Mesenchymal stem cell (in vitro differentiated cells and primary cell): ENCODE measurements around the gene ITPKA.

Experiments used
- DNase-seq: peaks from one replicate; pipeline ENCODE4 v3.0.0-alpha.2; 2013
- H2AFZ ChIP-seq: one replicate; pipeline ENCODE4 v1.6.1; 2013; ENCODE audit warnings: low read depth, mild to moderate bottlenecking, control low read depth, inconsistent platforms, low read length, moderate library complexity
- H2AK5ac ChIP-seq: 2 replicates; pipeline ENCODE4 v1.6.1; 2013; ENCODE audit warnings: low read length, moderate library complexity, mild to moderate bottlenecking, inconsistent platforms; ENCODE audit not compliant: severe bottlenecking
- H2BK120ac ChIP-seq: one replicate; pipeline ENCODE4 v1.6.1; 2013; ENCODE audit warnings: low read depth, mild to moderate bottlenecking, inconsistent platforms, low read length, moderate library complexity
- H2BK12ac ChIP-seq, 2 experiments: one replicate each; pipeline ENCODE4 v1.6.1; 2013; ENCODE audit warnings: inconsistent platforms in 2 of 2, low read length in 2 of 2, mild to moderate bottlenecking in 2 of 2, moderate library complexity in 2 of 2, control low read depth in 1 of 2
- H2BK15ac ChIP-seq: one replicate; pipeline ENCODE4 v1.6.1; 2013; ENCODE audit warnings: mild to moderate bottlenecking, low read depth, inconsistent platforms; ENCODE audit not compliant: poor library complexity, severe bottlenecking
- H2BK5ac ChIP-seq: 2 replicates; pipeline ENCODE4 v1.6.1; 2013; ENCODE audit warnings: low read depth, mild to moderate bottlenecking, low read length, control low read depth, inconsistent platforms; ENCODE audit not compliant: poor library complexity, severe bottlenecking
- H3K14ac ChIP-seq, 2 experiments: one replicate each; pipeline ENCODE4 v1.6.1; 2013; ENCODE audit warnings: inconsistent platforms in 2 of 2, low read length in 2 of 2, control low read depth in 1 of 2, mild to moderate bottlenecking in 1 of 2, moderate library complexity in 1 of 2
- H3K18ac ChIP-seq, 2 experiments: one replicate each; pipeline ENCODE4 v1.6.1; 2013; ENCODE audit warnings: inconsistent platforms in 2 of 2, low read length in 2 of 2, control low read depth in 1 of 2, low read depth in 1 of 2, mild to moderate bottlenecking in 1 of 2
- H3K23ac ChIP-seq, 2 experiments: one replicate each; pipeline ENCODE4 v1.6.1; 2013; ENCODE audit warnings: inconsistent platforms in 2 of 2, low read length in 2 of 2, mild to moderate bottlenecking in 2 of 2, moderate library complexity in 2 of 2, control low read depth in 1 of 2
- H3K27ac ChIP-seq: 2 replicates; pipeline ENCODE4 v1.5.1; 2013; ENCODE audit warnings: mild to moderate bottlenecking, moderate library complexity, low read length, control low read depth, inconsistent platforms; ENCODE audit not compliant: poor library complexity, severe bottlenecking
- H3K27me3 ChIP-seq, 2 experiments: 2 replicates each; pipeline versions ENCODE4 v1.6.1 to v1.7.0; 2013; ENCODE audit warnings: low read length in 2 of 2, mild to moderate bottlenecking in 2 of 2, moderate library complexity in 2 of 2, control low read depth in 1 of 2, inconsistent platforms in 1 of 2; ENCODE audit not compliant: control insufficient read depth in 1 of 2, insufficient read depth in 1 of 2
- H3K36me3 ChIP-seq, 2 experiments: 2 replicates each; pipeline versions ENCODE4 v1.6.1 to v1.7.0; 2013; ENCODE audit warnings: low read length in 2 of 2, control low read depth in 1 of 2, inconsistent platforms in 1 of 2, low read depth in 1 of 2, mild to moderate bottlenecking in 1 of 2; ENCODE audit not compliant: insufficient read depth in 2 of 2, control insufficient read depth in 1 of 2
- H3K4ac ChIP-seq, 2 experiments: one replicate each; pipeline ENCODE4 v1.6.1; 2013; ENCODE audit warnings: inconsistent platforms in 2 of 2, low read length in 2 of 2, mild to moderate bottlenecking in 2 of 2, moderate library complexity in 2 of 2, control low read depth in 1 of 2, low read depth in 1 of 2
- H3K4me1 ChIP-seq: 2 replicates; pipeline ENCODE4 v1.6.1; 2013; ENCODE audit warnings: low read depth, low read length, control low read depth; ENCODE audit not compliant: control insufficient read depth, insufficient read depth
- H3K4me2 ChIP-seq: 2 replicates; pipeline ENCODE4 v1.6.1; 2013; ENCODE audit warnings: low read length, mild to moderate bottlenecking, inconsistent platforms; ENCODE audit not compliant: poor library complexity, severe bottlenecking
- H3K4me3 ChIP-seq, 2 experiments: 2 replicates each; pipeline versions ENCODE4 v1.5.1 to v1.7.0; 2013; ENCODE audit warnings: low read length in 2 of 2, mild to moderate bottlenecking in 2 of 2, control low read depth in 1 of 2, low read depth in 1 of 2; ENCODE audit not compliant: insufficient read depth in 1 of 2
- H3K79me1 ChIP-seq: replicated peaks from 2 replicates; pipeline ENCODE4 v1.6.1; 2013; ENCODE audit warnings: mild to moderate bottlenecking, control low read depth, low read length, inconsistent platforms; ENCODE audit not compliant: poor library complexity, severe bottlenecking
- H3K9ac ChIP-seq: 2 replicates; pipeline ENCODE4 v1.7.0; 2013; ENCODE audit warnings: mild to moderate bottlenecking, low read length, moderate library complexity
- H3K9me3 ChIP-seq: 2 replicates; pipeline ENCODE4 v1.7.0; 2013; ENCODE audit warnings: mild to moderate bottlenecking, low read length; ENCODE audit not compliant: control insufficient read depth
- H4K8ac ChIP-seq: one replicate; pipeline ENCODE4 v1.6.1; 2013; ENCODE audit warnings: inconsistent platforms, mild to moderate bottlenecking, low read length, moderate library complexity
- H4K91ac ChIP-seq: one replicate; pipeline ENCODE4 v1.6.1; 2013; ENCODE audit warnings: mild to moderate bottlenecking, low read length, inconsistent platforms
- WGBS: methylation state at CpG from one replicate; pipeline ENCODE4 v1.1.7; 2013; ENCODE audit warnings: mixed read lengths; 5-methylcytosine and 5-hydroxymethylcytosine counted together

ITPKA gene

DNA sequence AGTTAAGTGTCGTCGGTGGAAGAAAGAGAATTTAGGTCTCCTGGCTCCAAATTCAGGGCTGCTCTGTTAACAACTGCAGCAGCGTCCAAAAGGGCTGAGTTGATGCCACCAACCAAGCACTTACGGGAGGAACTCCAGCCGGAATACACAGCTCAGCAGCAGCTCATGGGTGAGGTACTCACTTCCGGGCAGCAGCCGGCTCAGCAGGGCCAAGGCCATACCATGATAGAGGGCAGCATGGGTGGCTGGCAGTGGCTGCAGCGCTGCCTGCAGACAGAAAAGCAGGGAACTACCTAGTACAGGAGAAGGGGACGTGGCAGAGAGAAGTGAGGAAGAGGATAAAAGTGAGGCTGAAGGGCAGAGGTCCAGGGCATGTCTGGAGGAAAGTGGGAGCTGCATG lies 27.9 kb downstream of the ITPKA start:
- H3K27me3 ChIP-seq, result no peaks in the 10 kb centered on the region
- H4K8ac ChIP-seq, result no peak overlapping the region
- H3K23ac ChIP-seq, result no peak overlapping the region
- H3K14ac ChIP-seq, result no peak overlapping the region
- 93% methylated on average over 9 of the region's 9 CpGs for WGBS
- H2AFZ ChIP-seq, result no peak overlapping the region
- H3K4me2 ChIP-seq, result no peak overlapping the region
- no peak overlapping the region for H3K27ac ChIP-seq
- no peak overlapping the region for H2AK5ac ChIP-seq
- no peaks in the 10 kb centered on the region for H3K79me1 ChIP-seq
- H3K18ac ChIP-seq, result no peak overlapping the region
- no peak overlapping the region for H3K4me3 ChIP-seq
- no peak overlapping the region for H2BK120ac ChIP-seq
- H2BK12ac ChIP-seq, result no peak overlapping the region
- H3K9me3 ChIP-seq, result no peaks in the 10 kb centered on the region
- H2BK15ac ChIP-seq, result no peak overlapping the region
- peaks cover 48 to 60% of the 10 kb centered on the region in 2 experiments for H3K36me3 ChIP-seq
- DNase-seq, result no peak
- no peak overlapping the region for H2BK5ac ChIP-seq
- H3K4me1 ChIP-seq, result peaks cover 6% of the 10 kb centered on the region
- H4K91ac ChIP-seq, result no peak overlapping the region
- no peak overlapping the region for H3K4ac ChIP-seq
- H3K9ac ChIP-seq, result no peak overlapping the region

GRCh38 chr15:41523097-41523496 lies 29.4 kb downstream of the ITPKA start:
- no peaks in the 10 kb centered on the region for H3K79me1 ChIP-seq
- 99% methylated on average over 5 of the region's 5 CpGs for WGBS
- no peak for DNase-seq

DNA sequence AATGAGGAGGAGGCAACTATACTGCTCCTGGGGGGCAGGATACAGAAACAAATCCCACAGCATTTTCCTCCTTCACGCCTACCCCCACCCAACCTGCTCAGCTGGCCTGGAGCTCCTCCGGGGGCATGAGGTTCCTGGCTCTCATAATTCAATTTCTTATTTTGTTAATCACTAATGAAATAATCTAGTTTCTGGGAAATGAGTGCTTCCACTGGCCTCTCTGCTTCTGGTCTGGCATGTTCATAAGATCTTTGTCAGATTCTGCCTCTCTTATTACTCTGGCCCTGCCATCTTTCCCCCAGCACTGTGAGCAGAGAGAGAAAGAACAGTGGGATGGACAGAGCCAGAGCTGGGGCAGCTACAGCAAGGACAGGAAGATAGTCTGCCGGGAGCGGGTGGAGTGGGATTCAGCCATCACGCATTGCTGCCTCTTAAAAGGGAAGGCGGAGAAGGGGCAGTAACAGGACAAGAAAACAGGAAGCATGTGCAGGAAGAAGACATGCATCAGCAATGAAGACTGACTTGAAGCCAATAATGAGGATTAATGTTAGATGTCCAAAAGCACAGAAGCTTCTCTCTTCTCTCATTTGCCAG lies 36.8 kb downstream of the ITPKA start:
- no peaks in the 10 kb centered on the region for H3K4me1 ChIP-seq
- no peaks in the 10 kb centered on the region for H3K27me3 ChIP-seq
- H4K8ac ChIP-seq, result no peak overlapping the region
- no peak for DNase-seq
- no peak overlapping the region for H3K27ac ChIP-seq
- no peak overlapping the region for H3K18ac ChIP-seq
- 80% methylated on average over 4 of the region's 6 CpGs for WGBS
- H2BK120ac ChIP-seq, result no peak overlapping the region
- H3K4ac ChIP-seq, result no peak overlapping the region
- no peak overlapping the region for H4K91ac ChIP-seq
- H2AK5ac ChIP-seq, result no peak overlapping the region
- H3K23ac ChIP-seq, result no peak overlapping the region
- H2BK12ac ChIP-seq, result no peak overlapping the region
- H2AFZ ChIP-seq, result no peak overlapping the region
- no peaks in the 10 kb centered on the region for H3K79me1 ChIP-seq
- no peak overlapping the region for H2BK15ac ChIP-seq
- H3K9me3 ChIP-seq, result no peaks in the 10 kb centered on the region
- H3K4me2 ChIP-seq, result no peak overlapping the region
- H3K4me3 ChIP-seq, result no peak overlapping the region
- no peak overlapping the region for H3K14ac ChIP-seq
- H2BK5ac ChIP-seq, result no peak overlapping the region
- peaks cover 76 to 86% of the 10 kb centered on the region in 2 experiments for H3K36me3 ChIP-seq
- H3K9ac ChIP-seq, result no peak overlapping the region

More at GRCh38 chr15:41523097-41523496, 29.4 kb downstream of the ITPKA start:
- Histone ChIP-seq H3K4me1 (peaks cover 6% of the 10 kb centered on the region), H3K14ac (no peak overlapping the region), H4K8ac (no peak overlapping the region), H3K4ac (no peak overlapping the region), H3K23ac (no peak overlapping the region), H4K91ac (no peak overlapping the region), H2BK5ac (no peak overlapping the region), H2BK12ac (no peak overlapping the region), H3K27me3 (no peaks in the 10 kb centered on the region), H3K18ac (no peak overlapping the region), H3K4me3 (no peak overlapping the region), H2AK5ac (no peak overlapping the region), H2BK15ac (no peak overlapping the region), H3K36me3 (peaks cover 49 to 69% of the 10 kb centered on the region in 2 experiments), H2BK120ac (no peak overlapping the region), H3K9me3 (no peaks in the 10 kb centered on the region), H3K4me2 (no peak overlapping the region), H3K27ac (no peak overlapping the region), H2AFZ (no peak overlapping the region), H3K9ac (no peak overlapping the region)

DNA sequence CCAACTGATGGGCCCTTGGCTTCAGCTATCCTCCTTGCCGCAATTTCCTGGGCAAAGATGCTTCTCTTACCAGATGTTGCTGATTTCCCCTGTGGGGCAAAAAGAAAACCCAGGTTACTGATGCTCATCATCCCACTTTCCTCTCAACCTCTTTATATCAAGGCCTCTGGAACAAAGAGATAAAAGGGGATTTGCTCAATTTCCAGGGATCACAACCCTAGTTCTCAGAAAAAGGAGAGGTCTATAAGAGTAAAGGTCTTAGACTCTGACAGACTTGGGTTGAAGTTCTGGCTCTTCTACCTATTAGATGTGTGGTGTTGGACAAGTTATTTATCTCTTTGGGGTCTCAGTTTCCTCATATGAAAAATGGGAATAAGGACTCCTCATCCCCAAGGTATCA lies 41.9 kb downstream of the ITPKA start:
- H3K4ac ChIP-seq, result no peak overlapping the region
- no peak overlapping the region for H4K8ac ChIP-seq
- 93% methylated on average over 1 of the region's 1 CpG for WGBS
- H2AFZ ChIP-seq, result no peak overlapping the region
- H3K14ac ChIP-seq, result no peak overlapping the region
- H2BK5ac ChIP-seq, result no peak overlapping the region
- H3K23ac ChIP-seq, result no peak overlapping the region
- no peak overlapping the region for H3K9ac ChIP-seq
- no peak overlapping the region for H2BK15ac ChIP-seq
- no peak overlapping the region for H2BK12ac ChIP-seq
- no peak overlapping the region for H2BK120ac ChIP-seq
- H2AK5ac ChIP-seq, result no peak overlapping the region
- no peak overlapping the region for H3K18ac ChIP-seq
- no peaks in the 10 kb centered on the region for H3K9me3 ChIP-seq
- no peak overlapping the region for H3K4me2 ChIP-seq
- no peak for DNase-seq
- no peaks in the 10 kb centered on the region for H3K4me1 ChIP-seq
- H3K36me3 ChIP-seq, result peaks cover 41 to 57% of the 10 kb centered on the region in 2 experiments
- H3K79me1 ChIP-seq, result peaks cover 2% of the 10 kb centered on the region
- no peak overlapping the region for H3K4me3 ChIP-seq
- no peaks in the 10 kb centered on the region for H3K27me3 ChIP-seq
- H4K91ac ChIP-seq, result no peak overlapping the region
- H3K27ac ChIP-seq, result no peak overlapping the region
